Spleen (tissue), 7 donors: ENCODE results near the gene CACNA2D3.

Experiments used
- POLR2A ChIP-seq, 3 donors: fragments of 450-650 bp; IDR thresholded peaks; one replicate each; pipeline ENCODE4 v1.5.1; 2017; ENCODE audit warnings: antibody characterized with exemption in 3 of 3, mild to moderate bottlenecking in 1 of 3
- POLR2AphosphoS5 ChIP-seq, 3 donors: sonication (generic); formaldehyde crosslinking; IDR thresholded peaks; one replicate each; pipeline ENCODE4 v1.5.1; 2017; ENCODE audit warnings: antibody characterized with exemption in 3 of 3
- TF ChIP-seq, protein P1 (sequence below), 11 experiments: fragments of 200-600 bp in 7 of 11; fragments of 450-650 bp in 4 of 11; sonication (generic) in 4 of 11; IDR thresholded peaks in 8 of 11; conservative IDR thresholded peaks in 3 of 11; 1 replicate in 7 of 11; 2 replicates in 4 of 11; pipeline versions ENCODE4 v1.4.0 to v1.8.0; 2016 to 2021; ENCODE audit warnings: antibody characterized with exemption in 11 of 11, inconsistent platforms in 4 of 11, mild to moderate bottlenecking in 1 of 11
- donor health status: DM: no; HTN: no; CAD: no; lungs with moderate emphysema.
- donor health status: DM: no; HTN: no; CAD: no.
- donor health status: DM: no; HTN: no; CAD: no.

DNA sequence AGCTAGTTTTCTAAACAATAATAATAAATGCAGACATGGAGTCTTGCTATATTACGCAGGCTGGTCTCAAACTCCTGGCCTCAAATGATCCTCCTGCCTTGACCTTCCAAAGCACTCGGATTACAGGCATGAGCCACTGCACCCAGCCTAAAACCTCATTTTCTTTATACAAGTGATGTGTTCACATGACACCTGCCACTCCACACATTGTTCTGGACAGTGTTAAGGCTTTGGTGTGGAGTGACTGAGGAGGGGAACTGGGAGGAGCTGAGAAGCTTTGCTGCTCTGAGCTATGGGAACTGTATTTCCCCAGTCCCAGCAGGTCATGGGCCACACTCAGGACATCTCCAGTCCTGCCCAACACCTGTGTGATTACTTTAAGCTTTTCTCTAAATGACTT lies 425.5 kb downstream of the CACNA2D3 start:
- TF ChIP-seq, protein P1, sequence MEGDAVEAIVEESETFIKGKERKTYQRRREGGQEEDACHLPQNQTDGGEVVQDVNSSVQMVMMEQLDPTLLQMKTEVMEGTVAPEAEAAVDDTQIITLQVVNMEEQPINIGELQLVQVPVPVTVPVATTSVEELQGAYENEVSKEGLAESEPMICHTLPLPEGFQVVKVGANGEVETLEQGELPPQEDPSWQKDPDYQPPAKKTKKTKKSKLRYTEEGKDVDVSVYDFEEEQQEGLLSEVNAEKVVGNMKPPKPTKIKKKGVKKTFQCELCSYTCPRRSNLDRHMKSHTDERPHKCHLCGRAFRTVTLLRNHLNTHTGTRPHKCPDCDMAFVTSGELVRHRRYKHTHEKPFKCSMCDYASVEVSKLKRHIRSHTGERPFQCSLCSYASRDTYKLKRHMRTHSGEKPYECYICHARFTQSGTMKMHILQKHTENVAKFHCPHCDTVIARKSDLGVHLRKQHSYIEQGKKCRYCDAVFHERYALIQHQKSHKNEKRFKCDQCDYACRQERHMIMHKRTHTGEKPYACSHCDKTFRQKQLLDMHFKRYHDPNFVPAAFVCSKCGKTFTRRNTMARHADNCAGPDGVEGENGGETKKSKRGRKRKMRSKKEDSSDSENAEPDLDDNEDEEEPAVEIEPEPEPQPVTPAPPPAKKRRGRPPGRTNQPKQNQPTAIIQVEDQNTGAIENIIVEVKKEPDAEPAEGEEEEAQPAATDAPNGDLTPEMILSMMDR (IDR thresholded peaks at IDR 0.05 in 8 of 11, conservative IDR thresholded peaks at IDR 0.05 in 3 of 11): no peak
- no peak for TF ChIP-seq POLR2A (IDR thresholded peaks at IDR 0.05)
- TF ChIP-seq POLR2AphosphoS5 (IDR thresholded peaks at IDR 0.05): no peak
